K562 (cell line): ENCODE results near the gene ERF. TPM values are rescaled to one million over a fixed set of nuclear protein-coding genes. Genes with fewer than 3 reads are reported as not detected.

ENCODE experiments used
- GTF2E2 ChIP-seq: fragments of 200-800 bp; sonication (Bioruptor generic); IDR thresholded peaks from 2 replicates; pipeline ENCODE4 v1.6.1; 2016; ENCODE audit warnings: missing genetic modification characterization, missing compliant biosample characterization
- HDAC1 ChIP-seq, 2 experiments: fragments of 450-650 bp; IDR thresholded peaks; 2 replicates each; pipeline ENCODE4 v1.6.1; 2016 to 2017; ENCODE audit warnings: inconsistent platforms in 1 of 2, mild to moderate bottlenecking in 1 of 2, moderate library complexity in 1 of 2
- ILK ChIP-seq: fragments of 450-650 bp; IDR thresholded peaks from 2 replicates; pipeline ENCODE4 v1.6.1; 2016; ENCODE audit warnings: missing genetic modification characterization, low read depth, mild to moderate bottlenecking, missing compliant biosample characterization, moderate library complexity, borderline replicate concordance
- NFRKB ChIP-seq: fragments of 450-650 bp; IDR thresholded peaks from 2 replicates; pipeline ENCODE4 v1.6.1; 2016; ENCODE audit warnings: low read depth
- RBM15 ChIP-seq: fragments of 200-400 bp; formaldehyde crosslinking; IDR thresholded peaks from 2 replicates; pipeline ENCODE4 v1.6.1; 2018; ENCODE audit warnings: mild to moderate bottlenecking, low read length, moderate library complexity; ENCODE audit not compliant: insufficient read depth
- TARDBP ChIP-seq: fragments of 450-650 bp; IDR thresholded peaks from 2 replicates; pipeline ENCODE4 v1.6.1; 2016
- ZNF324 ChIP-seq: fragments of 250-450 bp; sonication (Bioruptor Pico); IDR thresholded peaks from 2 replicates; pipeline ENCODE4 v1.4.0; 2020; ENCODE audit warnings: mild to moderate bottlenecking
- polyA plus RNA-seq, 8 experiments: library from polyadenylated mRNA; depleted of rRNA in 4 of 8; stranded (reverse) in 5 of 8; unstranded in 3 of 8; fragments of >200 nt; fragmentation: Nextera tagmentation in 2 of 8; fragmentation: Illumina TruSeq in 1 of 8; extraction: Ambion mirVana in 2 of 8; extraction: Trizol in 1 of 8; gene quantifications; 2 replicates each; pipeline versions ENCODE4 v1.2.1 to v1.2.3, GENCODE V29; 2011 to 2014; ENCODE audit warnings: inconsistent platforms in 1 of 8, missing spikeins in 1 of 8
- total RNA-seq, 7 experiments: library from RNA; depleted of rRNA in 6 of 7; stranded (reverse); fragments of >200 nt in 6 of 7; fragmentation: Illumina TruSeq in 2 of 7; extraction: Trizol in 2 of 7; gene quantifications; 2 replicates each; pipeline versions ENCODE4 v1.2.1 to v1.2.3, GENCODE V29; 2011 to 2021; ENCODE audit warnings: low replicate concordance in 1 of 7
- TF ChIP-seq, protein P1 (sequence below): fragments of 450-650 bp; IDR thresholded peaks from 2 replicates; pipeline ENCODE4 v1.6.1; 2017; ENCODE audit warnings: mild to moderate bottlenecking, moderate library complexity
- TF ChIP-seq, protein P2 (sequence below): fragments of 250-450 bp; sonication (Bioruptor Pico); IDR thresholded peaks from 2 replicates; pipeline ENCODE4 v1.4.0; 2020; ENCODE audit warnings: mild to moderate bottlenecking, moderate library complexity
- TF ChIP-seq, protein P3 (sequence below): conservative IDR thresholded peaks from 2 replicates; pipeline ENCODE4 v1.6.1; 2011; ENCODE audit warnings: low read depth, mild to moderate bottlenecking, low read length; ENCODE audit not compliant: control insufficient read depth
- TF ChIP-seq, protein P4 (sequence below): fragments of 450-650 bp; IDR thresholded peaks from 2 replicates; pipeline ENCODE4 v1.6.1; 2016; ENCODE audit warnings: mild to moderate bottlenecking
- TF ChIP-seq, protein P5 (sequence below): sonication (generic); formaldehyde crosslinking; IDR thresholded peaks from 2 replicates; pipeline ENCODE4 v1.8.0; 2022; ENCODE audit warnings: missing genetic modification reagents, mild to moderate bottlenecking, borderline replicate concordance
- TF ChIP-seq, protein P6 (sequence below): sonication (generic); formaldehyde crosslinking; IDR thresholded peaks from 2 replicates; pipeline ENCODE4 v1.8.0; 2022; ENCODE audit warnings: missing genetic modification reagents, mild to moderate bottlenecking, borderline replicate concordance

Gene ERF
- total and polyA plus RNA-seq, 9 of the 15 experiments (the other 6 are each of a cell fraction or from before 2014, with no cell fraction given), result 0.03 to 75.4 (median 27.0) TPM

DNA sequence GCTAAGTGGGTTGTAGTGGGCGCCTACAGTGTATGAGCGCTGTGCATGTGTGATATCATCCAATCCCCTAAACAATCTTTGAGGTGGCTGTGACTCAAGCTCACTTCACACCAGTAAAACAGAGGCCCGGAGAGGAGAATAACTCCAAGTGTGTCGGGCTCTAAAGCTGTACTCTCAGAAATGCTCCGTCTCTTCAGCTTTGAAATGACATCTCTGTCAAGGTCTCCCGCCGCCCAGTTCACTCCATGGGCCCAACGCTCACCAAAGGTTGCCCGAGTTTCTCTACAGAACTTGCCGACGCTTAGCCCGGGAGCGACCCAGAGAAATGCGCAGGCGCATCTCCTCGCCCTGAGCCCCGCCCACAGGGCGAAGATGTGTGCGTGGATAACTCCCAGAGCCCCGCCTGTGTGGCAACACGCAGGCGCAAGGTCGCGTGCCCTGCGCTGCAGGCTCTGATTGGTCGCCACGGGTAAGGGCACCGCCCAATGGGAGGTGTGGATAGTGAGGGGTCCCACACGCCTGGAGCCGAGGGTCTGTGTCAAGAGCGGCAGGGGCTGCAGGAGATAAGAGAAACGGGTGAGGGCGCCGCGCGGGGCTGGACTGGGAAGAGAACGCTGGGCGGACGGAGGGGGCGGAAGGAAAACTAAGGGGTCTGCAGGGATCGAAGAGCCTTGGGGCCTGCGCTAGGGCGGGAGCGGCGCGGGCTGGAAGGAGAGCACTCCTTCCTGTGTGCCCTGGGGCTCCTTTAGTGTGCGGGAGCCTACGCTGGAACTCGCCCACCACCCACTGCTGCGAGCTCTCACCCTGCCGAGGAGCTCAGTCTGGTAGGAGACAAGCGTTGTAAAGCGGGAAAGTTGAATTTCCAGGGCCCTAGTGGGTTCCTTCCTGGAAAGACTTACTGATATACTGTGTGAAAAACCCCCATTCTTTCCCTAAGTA, 34.8 kb downstream of the ERF start, which contains the start of gene ZNF526 (continued):
- TF ChIP-seq, protein P1, sequence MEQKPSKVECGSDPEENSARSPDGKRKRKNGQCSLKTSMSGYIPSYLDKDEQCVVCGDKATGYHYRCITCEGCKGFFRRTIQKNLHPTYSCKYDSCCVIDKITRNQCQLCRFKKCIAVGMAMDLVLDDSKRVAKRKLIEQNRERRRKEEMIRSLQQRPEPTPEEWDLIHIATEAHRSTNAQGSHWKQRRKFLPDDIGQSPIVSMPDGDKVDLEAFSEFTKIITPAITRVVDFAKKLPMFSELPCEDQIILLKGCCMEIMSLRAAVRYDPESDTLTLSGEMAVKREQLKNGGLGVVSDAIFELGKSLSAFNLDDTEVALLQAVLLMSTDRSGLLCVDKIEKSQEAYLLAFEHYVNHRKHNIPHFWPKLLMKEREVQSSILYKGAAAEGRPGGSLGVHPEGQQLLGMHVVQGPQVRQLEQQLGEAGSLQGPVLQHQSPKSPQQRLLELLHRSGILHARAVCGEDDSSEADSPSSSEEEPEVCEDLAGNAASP, result no peak
- TF ChIP-seq HDAC1 (IDR thresholded peaks at IDR 0.05) (peak in 1 of 2 experiments; percentile 94; a peak in 2 of 4 replicates), NFRKB (no peak), RBM15 (no peak), ILK (tag) (no peak), GTF2E2 (tag) (0 out of 2 replicates have a peak, but pooled peaks have one; percentile 57), TARDBP (no peak; the same call in 1 of the 2 replicates), ZNF324 (no peak)
- TF ChIP-seq, protein P2, sequence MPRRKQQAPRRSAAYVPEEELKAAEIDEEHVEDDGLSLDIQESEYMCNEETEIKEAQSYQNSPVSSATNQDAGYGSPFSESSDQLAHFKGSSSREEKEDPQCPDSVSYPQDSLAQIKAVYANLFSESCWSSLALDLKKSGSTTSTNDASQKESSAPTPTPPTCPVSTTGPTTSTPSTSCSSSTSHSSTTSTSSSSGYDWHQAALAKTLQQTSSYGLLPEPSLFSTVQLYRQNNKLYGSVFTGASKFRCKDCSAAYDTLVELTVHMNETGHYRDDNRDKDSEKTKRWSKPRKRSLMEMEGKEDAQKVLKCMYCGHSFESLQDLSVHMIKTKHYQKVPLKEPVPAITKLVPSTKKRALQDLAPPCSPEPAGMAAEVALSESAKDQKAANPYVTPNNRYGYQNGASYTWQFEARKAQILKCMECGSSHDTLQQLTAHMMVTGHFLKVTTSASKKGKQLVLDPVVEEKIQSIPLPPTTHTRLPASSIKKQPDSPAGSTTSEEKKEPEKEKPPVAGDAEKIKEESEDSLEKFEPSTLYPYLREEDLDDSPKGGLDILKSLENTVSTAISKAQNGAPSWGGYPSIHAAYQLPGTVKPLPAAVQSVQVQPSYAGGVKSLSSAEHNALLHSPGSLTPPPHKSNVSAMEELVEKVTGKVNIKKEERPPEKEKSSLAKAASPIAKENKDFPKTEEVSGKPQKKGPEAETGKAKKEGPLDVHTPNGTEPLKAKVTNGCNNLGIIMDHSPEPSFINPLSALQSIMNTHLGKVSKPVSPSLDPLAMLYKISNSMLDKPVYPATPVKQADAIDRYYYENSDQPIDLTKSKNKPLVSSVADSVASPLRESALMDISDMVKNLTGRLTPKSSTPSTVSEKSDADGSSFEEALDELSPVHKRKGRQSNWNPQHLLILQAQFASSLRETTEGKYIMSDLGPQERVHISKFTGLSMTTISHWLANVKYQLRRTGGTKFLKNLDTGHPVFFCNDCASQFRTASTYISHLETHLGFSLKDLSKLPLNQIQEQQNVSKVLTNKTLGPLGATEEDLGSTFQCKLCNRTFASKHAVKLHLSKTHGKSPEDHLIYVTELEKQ (CRISPR knock-in tag), result no peak
- TF ChIP-seq, protein P3, sequence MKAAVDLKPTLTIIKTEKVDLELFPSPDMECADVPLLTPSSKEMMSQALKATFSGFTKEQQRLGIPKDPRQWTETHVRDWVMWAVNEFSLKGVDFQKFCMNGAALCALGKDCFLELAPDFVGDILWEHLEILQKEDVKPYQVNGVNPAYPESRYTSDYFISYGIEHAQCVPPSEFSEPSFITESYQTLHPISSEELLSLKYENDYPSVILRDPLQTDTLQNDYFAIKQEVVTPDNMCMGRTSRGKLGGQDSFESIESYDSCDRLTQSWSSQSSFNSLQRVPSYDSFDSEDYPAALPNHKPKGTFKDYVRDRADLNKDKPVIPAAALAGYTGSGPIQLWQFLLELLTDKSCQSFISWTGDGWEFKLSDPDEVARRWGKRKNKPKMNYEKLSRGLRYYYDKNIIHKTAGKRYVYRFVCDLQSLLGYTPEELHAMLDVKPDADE, result peak; percentile 73; the same call in 1 of the 2 replicates
- TF ChIP-seq, protein P4, sequence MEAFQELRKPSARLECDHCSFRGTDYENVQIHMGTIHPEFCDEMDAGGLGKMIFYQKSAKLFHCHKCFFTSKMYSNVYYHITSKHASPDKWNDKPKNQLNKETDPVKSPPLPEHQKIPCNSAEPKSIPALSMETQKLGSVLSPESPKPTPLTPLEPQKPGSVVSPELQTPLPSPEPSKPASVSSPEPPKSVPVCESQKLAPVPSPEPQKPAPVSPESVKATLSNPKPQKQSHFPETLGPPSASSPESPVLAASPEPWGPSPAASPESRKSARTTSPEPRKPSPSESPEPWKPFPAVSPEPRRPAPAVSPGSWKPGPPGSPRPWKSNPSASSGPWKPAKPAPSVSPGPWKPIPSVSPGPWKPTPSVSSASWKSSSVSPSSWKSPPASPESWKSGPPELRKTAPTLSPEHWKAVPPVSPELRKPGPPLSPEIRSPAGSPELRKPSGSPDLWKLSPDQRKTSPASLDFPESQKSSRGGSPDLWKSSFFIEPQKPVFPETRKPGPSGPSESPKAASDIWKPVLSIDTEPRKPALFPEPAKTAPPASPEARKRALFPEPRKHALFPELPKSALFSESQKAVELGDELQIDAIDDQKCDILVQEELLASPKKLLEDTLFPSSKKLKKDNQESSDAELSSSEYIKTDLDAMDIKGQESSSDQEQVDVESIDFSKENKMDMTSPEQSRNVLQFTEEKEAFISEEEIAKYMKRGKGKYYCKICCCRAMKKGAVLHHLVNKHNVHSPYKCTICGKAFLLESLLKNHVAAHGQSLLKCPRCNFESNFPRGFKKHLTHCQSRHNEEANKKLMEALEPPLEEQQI, result no peak
- TF ChIP-seq, protein P5, sequence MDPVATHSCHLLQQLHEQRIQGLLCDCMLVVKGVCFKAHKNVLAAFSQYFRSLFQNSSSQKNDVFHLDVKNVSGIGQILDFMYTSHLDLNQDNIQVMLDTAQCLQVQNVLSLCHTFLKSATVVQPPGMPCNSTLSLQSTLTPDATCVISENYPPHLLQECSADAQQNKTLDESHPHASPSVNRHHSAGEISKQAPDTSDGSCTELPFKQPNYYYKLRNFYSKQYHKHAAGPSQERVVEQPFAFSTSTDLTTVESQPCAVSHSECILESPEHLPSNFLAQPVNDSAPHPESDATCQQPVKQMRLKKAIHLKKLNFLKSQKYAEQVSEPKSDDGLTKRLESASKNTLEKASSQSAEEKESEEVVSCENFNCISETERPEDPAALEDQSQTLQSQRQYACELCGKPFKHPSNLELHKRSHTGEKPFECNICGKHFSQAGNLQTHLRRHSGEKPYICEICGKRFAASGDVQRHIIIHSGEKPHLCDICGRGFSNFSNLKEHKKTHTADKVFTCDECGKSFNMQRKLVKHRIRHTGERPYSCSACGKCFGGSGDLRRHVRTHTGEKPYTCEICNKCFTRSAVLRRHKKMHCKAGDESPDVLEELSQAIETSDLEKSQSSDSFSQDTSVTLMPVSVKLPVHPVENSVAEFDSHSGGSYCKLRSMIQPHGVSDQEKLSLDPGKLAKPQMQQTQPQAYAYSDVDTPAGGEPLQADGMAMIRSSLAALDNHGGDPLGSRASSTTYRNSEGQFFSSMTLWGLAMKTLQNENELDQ, result no peak
- TF ChIP-seq, protein P6, sequence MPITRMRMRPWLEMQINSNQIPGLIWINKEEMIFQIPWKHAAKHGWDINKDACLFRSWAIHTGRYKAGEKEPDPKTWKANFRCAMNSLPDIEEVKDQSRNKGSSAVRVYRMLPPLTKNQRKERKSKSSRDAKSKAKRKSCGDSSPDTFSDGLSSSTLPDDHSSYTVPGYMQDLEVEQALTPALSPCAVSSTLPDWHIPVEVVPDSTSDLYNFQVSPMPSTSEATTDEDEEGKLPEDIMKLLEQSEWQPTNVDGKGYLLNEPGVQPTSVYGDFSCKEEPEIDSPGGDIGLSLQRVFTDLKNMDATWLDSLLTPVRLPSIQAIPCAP (CRISPR knock-in tag), result no peak
